Activated CD8-positive, alpha-beta memory T cell treated with anti-CD3 and anti-CD28 coated beads for 24 hours (primary cell): Measurements from ENCODE around the gene AKAP11.

Experiments
- DNase-seq: peaks from one replicate; pipeline ENCODE4 v3.0.0-alpha.2; 2020

The AKAP11 gene

DNA sequence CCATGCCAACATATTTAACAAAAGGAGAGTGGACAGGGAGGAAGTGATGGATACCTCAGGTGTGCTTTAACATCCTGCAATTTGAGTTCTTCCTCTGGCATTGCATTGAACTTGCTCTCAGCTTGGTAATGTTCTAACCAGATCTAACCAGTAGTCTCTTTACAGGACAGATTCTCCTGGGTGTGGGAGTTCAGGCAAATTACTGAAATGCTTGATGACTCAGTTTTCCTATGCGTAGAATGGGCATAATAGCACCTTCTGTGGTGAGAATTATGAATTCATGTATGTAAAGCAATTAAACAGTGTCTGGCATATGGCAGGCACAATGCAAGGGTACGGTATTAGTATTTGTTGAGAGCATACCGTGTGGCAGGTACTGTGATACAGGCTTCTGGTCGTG lies 3.6 kb downstream of the AKAP11 start:
- DNase-seq, result no peak

DNA sequence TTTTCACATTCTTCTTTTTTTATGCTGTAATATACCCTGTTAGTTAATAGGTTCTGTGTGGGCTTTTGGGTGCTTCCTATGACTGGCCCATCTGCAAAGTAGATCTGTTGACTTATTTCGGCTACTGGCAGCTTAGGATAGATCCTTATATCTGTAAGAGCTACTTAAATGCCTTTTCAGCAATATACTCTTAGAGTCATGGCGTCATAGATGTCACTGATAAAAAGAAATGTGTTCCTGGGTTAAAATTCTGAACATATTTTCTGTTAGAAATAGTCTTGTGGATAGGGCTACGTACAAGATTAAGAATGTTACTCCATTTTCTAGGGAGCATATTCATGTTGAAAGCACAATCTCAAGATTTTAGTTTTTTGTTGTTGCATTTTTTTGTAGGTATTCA lies 4.7 kb downstream of the AKAP11 start:
- no peak for DNase-seq

DNA sequence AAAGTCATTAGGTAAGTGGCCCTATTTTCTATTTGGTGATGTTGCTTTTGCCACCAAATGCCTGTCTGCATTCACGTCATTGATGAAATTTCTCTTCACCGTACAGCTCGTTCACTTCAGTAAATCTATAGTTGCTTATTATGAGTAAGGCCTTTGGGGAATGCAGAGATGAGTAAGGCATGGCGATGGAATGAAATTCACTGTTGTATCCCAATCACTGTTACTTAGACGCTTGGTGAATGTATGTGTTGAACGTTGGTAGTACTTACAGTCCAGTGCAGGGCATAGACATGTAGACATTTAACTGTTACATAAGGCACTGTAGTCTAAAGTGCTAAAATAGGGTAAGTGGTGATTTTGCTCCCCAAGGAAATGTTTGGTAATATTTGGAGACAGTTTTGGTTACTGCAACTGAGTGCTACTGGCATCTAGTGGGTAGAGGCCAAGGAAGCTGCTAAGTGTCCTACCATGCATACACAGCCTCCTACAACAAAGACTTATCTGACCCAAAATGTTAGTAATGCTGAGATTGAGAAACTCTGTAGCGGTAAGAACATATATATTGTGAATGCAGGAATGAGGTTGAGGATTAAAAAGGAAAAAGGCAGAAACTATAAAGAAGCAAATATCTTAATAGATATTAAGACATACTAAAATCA lies 5.8 kb downstream of the AKAP11 start:
- DNase-seq, result no peak

DNA sequence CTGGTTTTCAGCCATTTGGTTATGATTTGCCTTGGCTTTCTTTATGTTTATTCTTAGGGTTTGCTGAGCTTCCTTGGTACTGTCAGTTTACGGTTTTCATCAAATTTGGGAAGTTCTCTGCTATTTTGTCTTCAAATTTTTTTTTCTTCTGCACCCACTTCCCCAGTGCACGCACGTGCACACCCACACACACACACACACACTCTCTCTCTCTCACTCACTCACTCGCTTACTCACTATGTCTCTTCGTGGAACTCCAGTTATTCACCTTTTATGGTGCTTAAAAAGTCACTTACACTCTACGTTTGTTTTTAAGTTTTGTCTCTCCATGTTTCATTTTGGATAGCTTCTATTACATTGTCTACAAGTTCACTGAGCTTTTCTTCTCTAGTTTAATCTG lies 7.1 kb downstream of the AKAP11 start:
- DNase-seq, result no peak

DNA sequence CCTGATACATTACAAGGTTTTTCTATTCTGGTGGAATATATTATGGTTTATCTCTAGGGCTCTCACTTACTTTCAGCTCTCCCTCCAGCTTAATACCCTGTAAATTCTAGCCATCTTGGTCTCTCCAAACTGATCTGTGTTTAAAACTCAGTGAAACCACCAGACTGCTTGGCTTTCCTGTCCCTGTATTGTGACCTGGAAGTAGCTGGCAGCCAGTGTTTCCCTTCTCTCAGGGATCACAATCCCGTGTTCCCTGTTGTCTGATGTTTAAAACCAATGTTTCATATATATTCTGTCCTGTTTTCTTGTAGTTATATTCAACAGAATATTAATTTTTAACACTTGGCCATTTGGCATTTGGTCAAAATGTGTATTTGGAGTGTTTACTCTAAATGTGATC lies 8.0 kb downstream of the AKAP11 start:
- no peak for DNase-seq

DNA sequence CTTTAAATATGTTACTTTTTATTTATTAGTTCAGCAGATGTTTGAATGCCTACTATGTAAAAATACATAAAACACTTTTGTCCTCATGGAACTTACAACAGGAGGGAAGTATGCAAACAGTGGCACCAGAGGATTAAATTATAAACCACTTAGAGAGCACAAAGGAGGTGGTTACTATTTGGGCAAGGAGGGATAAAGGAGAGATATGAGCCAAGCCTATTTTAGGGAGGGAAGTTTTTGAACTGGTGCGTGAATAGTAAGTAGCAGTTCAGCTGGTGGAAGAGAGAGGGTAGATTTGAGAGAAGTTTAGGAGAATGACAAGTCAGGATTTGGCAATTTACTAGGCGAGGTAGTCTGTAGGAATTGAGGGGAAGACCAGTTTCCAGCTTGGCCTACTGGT lies 8.6 kb downstream of the AKAP11 start:
- no peak for DNase-seq

DNA sequence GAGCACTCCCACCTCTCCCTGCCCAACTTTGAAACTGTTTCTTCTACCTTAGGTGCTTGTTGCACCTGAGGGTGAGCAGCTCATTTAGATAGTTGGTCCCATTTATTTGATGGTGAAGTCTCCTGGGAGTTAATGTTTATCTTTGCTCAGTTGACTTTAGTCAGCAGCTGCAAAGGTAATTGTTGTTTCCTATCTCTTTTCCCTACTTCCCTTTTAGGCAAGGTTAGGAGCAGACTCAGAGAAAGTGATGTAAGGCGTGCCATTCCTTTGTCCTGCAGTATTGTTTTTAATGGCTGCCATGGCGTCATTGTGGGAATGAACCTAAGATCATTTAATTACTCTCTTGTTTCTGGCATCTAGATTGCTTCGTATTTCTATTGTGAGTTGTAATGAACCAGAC lies 11.6 kb downstream of the AKAP11 start:
- DNase-seq, result no peak

DNA sequence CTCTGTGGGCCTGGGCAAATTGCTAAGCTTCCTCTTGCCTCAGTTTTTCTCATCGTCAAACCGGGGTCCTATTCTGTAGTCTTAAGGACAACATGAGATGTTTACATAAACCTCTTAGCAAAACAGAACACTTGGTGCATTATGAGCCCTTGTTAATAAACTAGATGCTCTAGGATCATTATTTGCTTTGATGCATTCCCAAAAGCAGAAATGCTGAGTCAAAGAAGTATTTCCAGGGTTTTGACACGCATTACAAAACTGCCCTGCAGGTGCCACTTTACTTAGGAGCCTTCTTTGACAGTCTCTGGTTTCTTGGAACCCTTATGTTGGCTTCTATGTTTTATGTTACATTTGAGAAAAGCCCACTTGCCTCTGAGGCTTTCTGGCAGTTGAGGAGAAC lies 12.1 kb downstream of the AKAP11 start:
- DNase-seq, result no peak

DNA sequence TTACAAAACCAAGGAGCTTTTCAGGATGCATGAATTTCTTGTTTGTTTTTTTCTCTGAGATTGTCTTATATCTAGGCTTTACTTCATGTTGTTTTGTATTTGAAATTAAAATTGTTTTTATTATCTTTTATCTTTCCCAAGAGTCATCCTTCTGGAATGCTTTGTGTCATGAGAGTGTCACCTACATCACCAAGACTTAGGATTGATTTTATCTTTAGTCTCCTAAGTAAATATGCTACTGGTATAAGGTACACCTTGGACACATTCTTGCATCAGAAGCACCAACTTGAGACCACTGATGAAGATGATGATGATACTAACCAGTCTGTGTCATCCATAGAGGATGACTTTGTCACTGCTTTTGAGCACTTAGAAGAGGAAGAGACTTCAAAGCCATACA lies 26.4 kb downstream of the AKAP11 start:
- DNase-seq, result no peak

DNA sequence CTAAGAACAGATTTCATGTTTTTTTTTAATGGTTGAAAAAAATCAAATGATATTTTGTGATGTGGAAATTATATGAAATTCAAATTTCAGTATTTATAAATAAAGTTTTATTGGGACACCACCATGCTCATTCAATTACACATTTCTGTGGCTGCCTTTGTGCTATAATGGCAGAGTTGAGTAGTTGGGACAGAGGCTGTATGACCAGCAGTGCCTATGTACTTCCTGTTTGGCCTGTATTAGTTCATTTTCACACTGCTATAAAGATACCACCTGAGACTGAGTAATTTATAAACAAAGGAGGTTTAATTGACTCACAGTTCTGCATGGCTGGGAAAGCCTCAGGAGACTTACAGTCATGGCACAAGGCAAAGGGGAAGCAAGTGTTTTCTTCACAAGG lies 33.6 kb downstream of the AKAP11 start:
- DNase-seq, result no peak

DNA sequence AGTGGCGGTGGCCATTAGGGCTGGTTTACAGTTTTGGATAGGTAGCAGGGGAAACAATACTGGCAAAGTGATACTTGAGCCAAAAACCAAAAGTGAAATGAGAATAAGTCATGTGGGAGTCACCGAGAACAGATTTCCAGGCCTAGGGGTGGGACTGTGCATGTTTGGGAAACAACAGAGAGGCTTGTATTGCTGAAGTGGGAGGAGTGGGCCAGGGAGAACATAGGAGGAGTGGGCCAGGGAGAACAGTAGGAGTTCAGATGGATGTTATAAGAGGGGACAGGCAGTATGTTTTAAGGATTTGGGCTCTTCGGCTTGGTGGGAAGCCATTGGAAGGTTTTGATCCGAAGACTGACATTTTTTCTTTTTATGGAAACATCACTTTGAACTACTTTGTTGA lies 35.5 kb downstream of the AKAP11 start:
- no peak for DNase-seq

DNA sequence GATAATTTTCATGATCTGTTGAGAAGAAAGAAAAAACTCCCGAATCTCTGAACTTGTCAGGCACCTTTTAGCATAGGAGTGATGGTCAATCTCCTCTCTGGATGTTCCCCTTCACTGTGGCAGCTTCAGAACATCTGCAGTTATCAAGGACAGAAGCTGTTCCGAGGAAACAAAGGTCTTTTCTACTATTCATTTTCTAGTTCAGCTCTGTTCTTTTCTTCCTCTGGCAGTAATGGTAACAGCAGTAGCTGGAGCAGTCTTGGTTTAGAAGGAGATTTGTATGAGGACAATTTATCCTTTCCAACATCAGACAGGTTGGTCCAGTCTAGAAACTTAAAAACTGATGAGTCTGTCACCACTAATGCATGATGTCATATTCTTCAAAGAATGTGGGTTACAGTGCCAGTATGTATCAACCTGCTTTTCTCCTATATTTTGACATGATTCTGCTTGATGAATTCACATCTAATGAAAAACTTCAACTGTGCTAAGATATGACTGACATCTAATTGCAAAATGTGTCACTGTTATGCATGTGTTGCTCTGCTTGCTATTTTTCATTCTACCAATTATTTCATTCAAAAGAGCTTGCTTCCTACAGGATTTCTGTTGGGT lies 41.0 kb downstream of the AKAP11 start:
- no peak for DNase-seq

DNA sequence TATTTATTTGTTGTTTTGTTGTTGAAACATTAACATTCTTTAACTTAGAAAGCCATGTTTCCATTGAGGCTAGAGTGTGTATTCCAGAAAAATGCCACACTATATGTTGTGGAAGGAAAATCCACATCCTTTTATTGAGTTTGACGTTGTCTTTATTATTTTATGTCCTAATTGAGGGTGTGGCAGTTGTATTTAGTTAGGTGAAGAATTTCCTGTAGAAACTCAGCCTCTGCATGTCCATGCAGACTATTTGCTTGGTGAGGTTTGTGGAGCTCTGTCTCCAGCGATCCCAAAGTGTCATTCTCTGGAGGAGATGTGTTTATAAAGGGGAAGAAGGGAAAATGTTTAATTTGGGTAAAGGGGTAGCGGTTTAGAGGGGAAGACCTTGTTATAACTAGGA lies 46.6 kb downstream of the AKAP11 start:
- no peak for DNase-seq

DNA sequence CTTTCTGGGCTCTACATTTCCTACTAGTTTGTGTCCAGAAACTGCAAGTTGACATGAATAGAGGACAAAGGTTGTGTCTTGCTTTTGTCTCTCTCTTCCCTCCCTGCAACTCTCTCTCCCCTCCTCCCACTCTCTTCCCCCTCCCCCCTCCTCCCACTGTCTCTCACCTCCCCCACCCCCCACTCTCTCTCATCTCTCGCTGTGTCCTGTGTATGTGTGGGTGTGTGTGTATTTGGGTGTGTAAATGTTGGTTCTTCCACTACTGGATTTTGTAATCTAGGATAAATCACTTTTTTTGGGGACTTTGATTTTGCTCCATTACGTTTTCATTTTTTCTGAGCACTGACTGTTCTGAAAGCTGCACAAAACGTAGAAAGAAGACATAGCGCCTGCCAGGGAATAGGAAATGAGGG lies 48.4 kb downstream of the AKAP11 start:
- no peak for DNase-seq

DNA sequence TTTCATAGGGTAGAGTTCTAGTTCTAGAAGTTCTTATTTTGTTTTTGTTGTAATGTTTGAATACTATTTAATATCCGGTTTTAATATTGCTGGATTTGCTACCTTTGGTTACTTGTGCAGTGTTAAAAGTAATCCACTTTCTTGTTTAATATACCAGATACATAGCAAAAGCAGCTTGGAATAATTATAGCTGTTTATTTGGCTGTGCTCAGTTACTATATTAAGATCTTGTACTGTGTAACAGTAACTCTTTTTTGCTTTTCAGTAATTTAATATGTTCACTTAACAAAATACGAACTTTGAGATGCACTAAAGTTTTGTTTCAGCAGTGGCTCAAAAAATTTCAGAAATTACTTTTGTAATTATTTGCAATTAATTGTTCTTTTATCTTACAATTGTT lies 50.9 kb downstream of the AKAP11 start:
- DNase-seq, result no peak

DNA sequence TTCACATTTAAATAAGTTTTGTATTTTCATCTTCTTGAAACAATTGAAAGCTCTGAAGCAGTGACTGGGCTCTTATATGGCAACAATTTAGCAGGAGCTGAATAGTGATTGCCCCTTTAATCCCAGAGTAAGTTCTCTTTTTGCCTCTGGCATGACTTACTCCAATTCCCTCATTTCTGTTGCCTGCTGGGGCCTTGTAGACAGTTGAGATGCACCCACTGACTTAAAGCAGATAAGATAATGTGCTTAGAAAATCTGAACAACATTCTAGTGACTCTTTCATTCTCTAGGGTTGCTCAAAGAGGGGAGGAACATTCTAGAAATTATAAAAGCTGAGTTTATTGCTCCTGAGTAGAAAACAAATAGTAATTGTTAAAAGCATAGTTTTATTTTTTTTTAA lies 52.8 kb downstream of the AKAP11 start:
- DNase-seq, result no peak

DNA sequence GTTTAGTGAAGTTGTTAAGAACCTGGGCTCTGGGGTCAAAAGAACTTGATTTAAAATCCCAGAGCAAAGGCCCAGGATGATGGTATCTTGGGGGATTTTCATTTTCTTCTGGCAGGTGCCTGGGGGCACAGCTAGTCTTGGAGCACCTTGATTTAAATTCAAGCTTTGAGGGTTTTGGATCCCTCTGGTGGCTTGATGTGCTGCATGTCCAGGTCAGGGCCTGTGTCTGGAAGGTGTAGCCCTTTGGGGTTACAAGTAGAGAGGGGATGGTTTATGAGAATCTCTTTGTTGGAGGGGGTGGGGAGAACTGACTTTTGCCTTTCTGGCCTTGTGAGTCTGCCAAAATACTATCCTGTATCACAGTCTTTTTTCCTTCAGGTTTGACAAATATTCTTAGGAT lies 55.8 kb downstream of the AKAP11 start:
- DNase-seq, result no peak

DNA sequence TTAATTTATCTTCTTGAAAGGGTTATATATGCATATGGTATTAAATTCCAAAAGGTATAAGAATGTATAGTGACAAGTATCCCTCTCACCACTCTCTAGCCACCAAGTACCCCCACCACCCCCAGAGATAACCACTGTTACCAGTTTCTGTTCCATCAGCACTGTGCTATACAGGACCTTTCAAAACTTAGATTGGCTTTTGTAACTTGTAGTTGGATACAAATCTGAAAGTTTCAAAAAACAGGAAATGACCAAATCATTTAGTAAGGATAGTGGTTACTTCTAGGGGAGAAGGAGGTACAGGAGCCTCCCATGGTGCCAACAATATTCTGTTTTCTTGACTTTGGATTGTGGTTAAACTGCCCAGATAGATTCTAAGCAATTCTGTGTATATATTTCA lies 56.7 kb downstream of the AKAP11 start:
- no peak for DNase-seq

DNA sequence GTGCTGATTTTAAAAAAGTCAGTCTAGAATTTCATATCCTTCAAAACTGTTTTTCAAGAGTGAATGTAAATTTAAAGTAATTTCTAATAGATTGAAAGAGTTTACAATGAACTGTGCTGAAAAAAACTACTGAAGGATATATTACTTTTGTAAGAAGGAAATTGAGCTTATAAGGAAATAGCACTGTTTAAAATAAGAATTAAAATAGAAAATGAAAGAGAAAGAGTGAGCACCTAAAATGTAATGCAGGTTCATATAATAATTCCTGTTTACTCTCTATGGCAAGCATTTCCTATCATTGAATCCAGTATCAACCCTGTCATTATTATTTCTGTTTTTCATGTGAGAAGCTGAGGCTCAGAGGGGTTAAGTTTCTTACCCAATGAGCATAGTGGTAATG lies 57.3 kb downstream of the AKAP11 start:
- no peak for DNase-seq

DNA sequence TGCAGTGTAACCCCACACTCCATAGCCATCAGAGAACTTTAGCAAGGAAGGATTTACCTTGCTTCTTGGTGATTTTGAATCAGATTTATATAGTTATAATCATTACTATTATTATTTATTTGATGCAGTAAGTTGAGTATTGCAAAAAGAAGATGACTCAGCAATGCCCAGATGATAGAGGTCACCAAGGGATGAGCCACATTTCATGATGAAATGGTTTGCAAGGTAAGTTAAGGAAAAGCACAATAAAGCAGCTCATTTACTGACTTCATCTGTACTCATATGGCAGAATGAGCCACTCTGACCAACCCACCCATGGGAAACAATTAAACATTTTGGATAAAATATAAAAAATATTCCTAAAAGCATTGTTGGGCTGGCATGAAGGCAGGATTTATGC lies 59.1 kb downstream of the AKAP11 start:
- no peak for DNase-seq

DNA sequence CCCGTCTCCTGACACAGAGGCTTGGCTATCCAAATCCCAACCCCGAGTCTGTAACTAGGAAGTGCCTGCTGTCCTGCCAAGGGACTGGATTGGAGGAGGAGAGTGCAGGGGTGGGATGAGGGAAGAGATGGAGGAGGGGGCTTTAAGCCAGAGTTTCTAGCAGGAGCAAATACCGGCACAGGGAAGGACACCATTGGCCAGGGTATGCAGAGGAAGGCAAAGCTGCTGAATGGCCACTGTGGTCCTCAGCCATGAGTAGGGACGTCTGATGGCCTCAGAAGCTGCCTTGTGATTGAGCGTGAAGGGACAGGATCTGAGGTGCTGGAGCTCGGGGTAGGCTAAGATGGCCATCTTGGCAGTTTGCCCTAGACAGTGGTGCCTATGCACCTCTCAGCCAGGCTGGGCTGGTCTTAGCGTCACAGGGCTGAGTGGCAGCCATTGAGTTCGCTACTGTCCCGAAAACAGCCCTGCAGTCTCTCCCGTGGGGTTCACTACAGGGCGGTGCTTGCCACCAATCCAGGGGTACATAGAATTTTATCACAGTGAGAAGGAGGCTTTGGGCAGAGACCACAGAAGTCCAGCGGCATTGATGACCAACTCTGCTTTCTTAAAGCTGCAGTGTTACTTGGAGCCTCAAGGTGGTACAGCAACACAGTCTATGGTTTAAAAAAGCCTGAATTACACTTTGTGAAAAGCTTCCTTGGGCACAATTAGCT lies 61.8 kb downstream of the AKAP11 start:
- DNase-seq, result peak; percentile 73

DNA sequence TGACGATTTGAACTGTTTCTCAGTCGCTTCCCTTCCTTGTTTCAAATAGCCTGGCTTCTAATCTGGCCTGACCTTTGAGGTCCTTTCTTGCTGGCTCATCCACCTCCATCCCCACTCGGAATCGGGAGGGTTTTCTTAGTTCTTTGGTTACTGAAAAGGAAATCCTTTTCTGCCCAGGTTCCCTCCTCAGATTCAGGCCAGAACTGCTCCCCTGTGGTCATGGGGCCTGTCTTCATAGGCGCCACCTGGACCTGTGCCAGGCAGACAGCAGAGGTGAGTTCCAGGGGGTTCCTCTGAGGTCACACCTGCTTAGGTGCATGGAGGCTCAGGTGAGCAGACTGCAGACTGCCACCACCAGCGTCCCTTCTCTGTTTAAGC lies 62.4 kb downstream of the AKAP11 start:
- peak; percentile 72 for DNase-seq

DNA sequence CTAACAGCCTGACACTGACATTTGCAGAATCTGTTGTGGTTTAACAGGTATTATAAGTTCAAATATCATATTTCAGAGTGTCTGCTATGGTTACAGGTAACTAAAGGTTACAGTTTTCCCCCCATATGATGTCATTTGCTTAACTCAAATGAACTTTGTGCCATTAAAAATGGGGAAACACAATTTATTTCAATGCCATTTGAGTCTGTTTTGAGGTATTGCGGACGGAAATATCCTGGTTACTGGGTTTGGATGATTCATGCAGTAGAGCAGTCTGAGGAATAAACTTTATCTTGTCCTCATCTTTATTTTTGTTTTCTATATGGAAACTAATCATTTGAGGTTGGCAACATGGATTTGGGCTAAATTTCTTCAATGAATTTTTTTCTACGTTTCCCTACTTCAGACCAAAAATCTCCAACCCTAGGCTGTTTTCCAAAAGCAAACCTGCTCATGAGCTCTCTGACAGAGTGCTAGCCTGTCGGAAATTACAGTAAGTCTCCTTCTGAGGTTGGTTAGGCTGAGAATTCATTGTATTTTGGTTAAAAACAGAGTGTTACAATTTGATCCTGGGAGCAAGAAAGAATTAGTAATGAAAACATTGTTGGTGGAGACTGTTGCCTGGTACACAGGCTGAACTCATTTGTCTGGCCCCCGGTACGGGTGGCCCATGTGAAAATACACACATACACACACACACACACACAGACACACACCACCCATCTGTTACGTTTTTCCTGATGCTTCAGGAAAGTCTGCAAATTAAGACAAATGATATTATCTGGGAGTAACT lies 66.1 kb downstream of the AKAP11 start:
- DNase-seq, result no peak

DNA sequence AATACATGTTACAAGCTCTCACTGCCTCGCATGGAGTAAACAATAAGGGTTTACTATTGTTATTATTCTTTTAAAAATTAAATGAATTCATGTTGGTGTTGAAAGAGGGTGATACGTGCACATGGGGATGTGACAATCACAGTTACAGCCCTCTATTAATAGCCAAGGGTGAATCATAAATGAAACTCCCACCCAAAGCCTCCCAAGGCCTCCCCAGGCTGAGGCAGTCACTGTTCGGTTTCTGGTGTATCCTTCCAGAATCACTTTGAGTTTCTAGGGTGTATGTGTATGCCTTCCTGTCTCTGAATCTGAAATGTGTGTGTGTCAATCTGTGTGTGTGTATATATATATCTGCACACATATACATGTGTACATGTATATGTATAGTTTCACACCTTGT lies 73.4 kb downstream of the AKAP11 start:
- no peak for DNase-seq
